HG02610 (cell line): ENCODE measurements around the gene NRIP1.
"Not testable (repeated sequence)": the region's sequence is repeated elsewhere in the genome, so short reads cannot be mapped to it uniquely, and the experiment has no call there.

Source experiments
- ATAC-seq: cut with Tn5 transposase; IDR thresholded peaks from one replicate; pipeline ENCODE4 v1.9.1; 2021; ENCODE audit warnings: mild to moderate bottlenecking, moderate library complexity; ENCODE audit not compliant: unreplicated experiment

The NRIP1 gene

GRCh38 chr21:15039607-15040299 lies 25.0 kb downstream of the NRIP1 start:
- ATAC-seq: no peak

GRCh38 chr21:15037900-15038293 lies 26.9 kb downstream of the NRIP1 start:
- ATAC-seq: no peak

- ATAC-seq: no peak
Measured at GRCh38 chr21:15037095-15037899, 27.5 kb downstream of the NRIP1 start.

GRCh38 chr21:15036189-15036588 lies 28.6 kb downstream of the NRIP1 start:
- no peak for ATAC-seq

- ATAC-seq: no peak
Measured at GRCh38 chr21:15034126-15034853, 30.5 kb downstream of the NRIP1 start.

GRCh38 chr21:15031790-15032357 lies 32.9 kb downstream of the NRIP1 start:
- ATAC-seq: no peak

GRCh38 chr21:15031362-15031761 lies 33.4 kb downstream of the NRIP1 start:
- not testable (repeated sequence) for ATAC-seq

- ATAC-seq: not testable (repeated sequence)
Measured at GRCh38 chr21:15030861-15031260, 33.9 kb downstream of the NRIP1 start.

GRCh38 chr21:15029077-15029476 lies 35.7 kb downstream of the NRIP1 start:
- ATAC-seq: peak; percentile 92

GRCh38 chr21:15028186-15028585 lies 36.6 kb downstream of the NRIP1 start:
- no peak for ATAC-seq

- ATAC-seq: no peak
Measured at GRCh38 chr21:15027056-15027455, 37.7 kb downstream of the NRIP1 start.

GRCh38 chr21:15026370-15026769 lies 38.4 kb downstream of the NRIP1 start:
- no peak for ATAC-seq

GRCh38 chr21:15023776-15024175 lies 41.0 kb downstream of the NRIP1 start:
- no peak for ATAC-seq

- ATAC-seq: no peak
Measured at GRCh38 chr21:15022608-15023261, 42.1 kb downstream of the NRIP1 start.

GRCh38 chr21:15020797-15021196 lies 44.0 kb downstream of the NRIP1 start:
- ATAC-seq: no peak

- peak; percentile 53 for ATAC-seq
Measured at GRCh38 chr21:15018382-15018781, 46.4 kb downstream of the NRIP1 start.

- no peak for ATAC-seq
Measured at GRCh38 chr21:15015622-15016471, 49.0 kb downstream of the NRIP1 start.

- ATAC-seq: no peak
Measured at GRCh38 chr21:15014221-15014620, 50.6 kb downstream of the NRIP1 start.

GRCh38 chr21:15011967-15012366 lies 52.8 kb downstream of the NRIP1 start:
- no peak for ATAC-seq

GRCh38 chr21:15010645-15011044 lies 54.2 kb downstream of the NRIP1 start:
- no peak for ATAC-seq
